ENCODE results near the gene HDAC9. TPM values are rescaled to one million over a fixed set of nuclear protein-coding genes. Genes with fewer than 3 reads are reported as not detected.

The HDAC9 gene
- polyA plus RNA-seq, 3 donors = 41.7 to 51.2 (median 44.2) TPM

- Mint-ChIP-seq H3K4me3 (no peak overlapping the region), H3K9me3 (no peaks in the 10 kb centered on the region), H3K27ac (no peak overlapping the region), H3K36me3 (peaks cover 9 to 10% of the 10 kb centered on the region in 2 donors), H3K4me1 (peaks cover 29% of the 10 kb centered on the region), H3K27me3 (ENCODE audit: low read depth in 3 of 3) (no peaks in the 10 kb centered on the region)
- Histone ChIP-seq H3K4me2 (replicated peaks; ENCODE audit: extremely low read depth, low read length, poor library complexity, severe bottlenecking) (no peak overlapping the region), H3K36me3 (replicated peaks in 1 of 2; ENCODE audit: control insufficient read depth in 1 of 2, insufficient read depth in 2 of 2, low read length in 2 of 2) (peaks cover 0 to 6% of the 10 kb centered on the region in 2 donors), H3K27me3 (ENCODE audit: control insufficient read depth in 2 of 2, insufficient read depth in 2 of 2, low read length in 2 of 2) (no peaks in the 10 kb centered on the region), H3K9ac (ENCODE audit: insufficient read depth, low read length, poor library complexity, severe bottlenecking) (no peak overlapping the region), H2AFZ (ENCODE audit: insufficient read depth, low read depth, low read length, poor library complexity, severe bottlenecking) (no peak overlapping the region), H4K20me1 (ENCODE audit: insufficient read depth, low read length) (peaks cover 66% of the 10 kb centered on the region), H3K79me2 (ENCODE audit: insufficient read depth, low read length) (peaks cover 11% of the 10 kb centered on the region), H3K4me1 (ENCODE audit: control insufficient read depth in 1 of 2, insufficient read depth in 2 of 2, low read length in 2 of 2) (peaks cover 6 to 10% of the 10 kb centered on the region in 2 donors), H3K27ac (ENCODE audit: low read depth in 1 of 2, low read length in 2 of 2) (no peak overlapping the region), H3K4me3 (replicated peaks in 1 of 3; ENCODE audit: low read depth in 2 of 3, low read length in 3 of 3) (no peak overlapping the region), H3K9me3 (replicated peaks in 1 of 2; ENCODE audit: control insufficient read depth in 1 of 2, insufficient read depth in 1 of 2, low read length in 2 of 2) (no peaks in the 10 kb centered on the region)
- no peak for DNase-seq
- TF ChIP-seq CTCF (IDR thresholded peaks at IDR 0.05) = no peak
- WGBS (ENCODE audit: insufficient coverage) = no CpG with 5 or more reads among the region's 5 CpGs
- intact Hi-C loops (cut with micrococcal nuclease) = no loop called here
Observed at GRCh38 chr7:18505870-18506460, 10.4 kb downstream of the HDAC9 start.

DNA sequence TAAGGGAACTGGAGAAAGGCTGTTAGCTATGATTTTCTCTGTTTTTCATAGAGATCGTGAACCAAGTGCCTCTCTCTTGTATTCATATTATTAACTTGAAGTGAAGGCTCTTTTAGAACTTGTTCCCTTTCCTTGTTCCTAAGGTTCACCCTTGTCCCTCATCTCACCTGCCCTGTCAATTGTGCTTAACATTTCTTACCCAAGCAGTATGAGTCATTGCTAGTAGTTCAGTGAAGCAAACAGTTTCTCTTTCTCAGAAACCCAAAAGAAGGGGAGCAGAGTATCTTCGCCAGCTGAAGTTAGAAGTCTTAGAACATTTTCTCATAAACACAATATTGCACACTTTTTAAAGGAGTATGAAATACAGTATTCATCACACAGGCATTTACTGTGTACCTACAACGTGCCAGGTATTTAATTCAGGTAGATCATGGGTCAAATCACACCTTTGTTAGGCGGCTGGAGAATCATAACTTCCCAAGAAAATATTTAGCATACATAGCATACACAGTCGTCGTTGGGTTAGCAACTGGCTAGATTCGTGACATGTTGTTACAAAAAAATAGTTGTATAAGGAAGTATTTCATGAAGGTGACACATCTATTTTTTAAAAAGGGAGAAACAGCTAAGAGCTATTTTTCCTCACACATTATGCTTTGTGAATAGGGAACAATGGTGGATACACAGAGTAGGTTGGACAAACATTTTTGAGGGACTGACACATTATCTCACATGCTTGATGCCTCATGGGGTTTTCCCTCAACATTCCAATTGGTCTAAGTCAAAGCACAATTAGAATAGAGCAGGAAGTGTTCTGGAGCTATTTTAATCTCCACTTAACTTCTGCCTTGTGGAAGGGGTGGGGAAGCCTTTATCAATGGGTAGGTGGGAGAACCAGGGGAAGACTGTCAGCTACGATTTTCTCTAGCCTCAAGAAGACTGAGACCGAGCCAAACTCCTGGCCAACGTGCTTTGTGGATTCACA, 13.2 kb downstream of the HDAC9 start:
- no CpG with 5 or more reads among the region's 10 CpGs for WGBS (ENCODE audit: insufficient coverage)
- H3K4me3 Mint-ChIP-seq = no peak overlapping the region
- H3K4me3 ChIP-seq (replicated peaks in 1 of 3; ENCODE audit: low read depth in 2 of 3, low read length in 3 of 3) = no peak overlapping the region
- TF ChIP-seq CTCF (IDR thresholded peaks at IDR 0.05) = no peak
- H3K4me2 ChIP-seq (replicated peaks; ENCODE audit: extremely low read depth, low read length, poor library complexity, severe bottlenecking) = no peak overlapping the region
- peak overlapping the region in 6 of 7 donors; percentile 19 to 81 (median 70) for H3K27ac Mint-ChIP-seq
- H3K27ac ChIP-seq (ENCODE audit: low read depth in 1 of 2, low read length in 2 of 2) = peak overlapping the region in 1 of 2 donors; percentile 71
- peaks cover 62% of the 10 kb centered on the region for H4K20me1 ChIP-seq (ENCODE audit: insufficient read depth, low read length)
- no peaks in the 10 kb centered on the region for H3K27me3 ChIP-seq (ENCODE audit: control insufficient read depth in 2 of 2, insufficient read depth in 2 of 2, low read length in 2 of 2)
- H3K4me1 Mint-ChIP-seq = peaks cover 23% of the 10 kb centered on the region
- peaks cover 6% of the 10 kb centered on the region in 2 donors for H3K4me1 ChIP-seq (ENCODE audit: control insufficient read depth in 1 of 2, insufficient read depth in 2 of 2, low read length in 2 of 2)
- no peak overlapping the region for H3K9ac ChIP-seq (ENCODE audit: insufficient read depth, low read length, poor library complexity, severe bottlenecking)
- no peaks in the 10 kb centered on the region for H3K27me3 Mint-ChIP-seq (ENCODE audit: low read depth in 3 of 3)
- H2AFZ ChIP-seq (ENCODE audit: insufficient read depth, low read depth, low read length, poor library complexity, severe bottlenecking) = no peak overlapping the region
- peaks cover 4 to 5% of the 10 kb centered on the region in 2 donors for H3K36me3 Mint-ChIP-seq
- H3K9me3 ChIP-seq (replicated peaks in 1 of 2; ENCODE audit: control insufficient read depth in 1 of 2, insufficient read depth in 1 of 2, low read length in 2 of 2) = no peaks in the 10 kb centered on the region
- H3K36me3 ChIP-seq (replicated peaks in 1 of 2; ENCODE audit: control insufficient read depth in 1 of 2, insufficient read depth in 2 of 2, low read length in 2 of 2) = no peaks in the 10 kb centered on the region
- no peaks in the 10 kb centered on the region for H3K9me3 Mint-ChIP-seq
- peaks cover 9% of the 10 kb centered on the region for H3K79me2 ChIP-seq (ENCODE audit: insufficient read depth, low read length)
- intact Hi-C loops (cut with micrococcal nuclease) = no loop called here
- DNase-seq = peak; percentile 25 to 86 (median 48)
